ENCODE measurements around the gene UNC13D. TPM values are rescaled to one million over a fixed set of nuclear protein-coding genes. Genes with fewer than 3 reads are reported as not detected.

The UNC13D gene
- total and polyA plus RNA-seq, 9 of the 15 experiments (the other 6 are each of a cell fraction or from before 2014, with no cell fraction given): 0.86 to 244 (median 69.2) TPM

DNA sequence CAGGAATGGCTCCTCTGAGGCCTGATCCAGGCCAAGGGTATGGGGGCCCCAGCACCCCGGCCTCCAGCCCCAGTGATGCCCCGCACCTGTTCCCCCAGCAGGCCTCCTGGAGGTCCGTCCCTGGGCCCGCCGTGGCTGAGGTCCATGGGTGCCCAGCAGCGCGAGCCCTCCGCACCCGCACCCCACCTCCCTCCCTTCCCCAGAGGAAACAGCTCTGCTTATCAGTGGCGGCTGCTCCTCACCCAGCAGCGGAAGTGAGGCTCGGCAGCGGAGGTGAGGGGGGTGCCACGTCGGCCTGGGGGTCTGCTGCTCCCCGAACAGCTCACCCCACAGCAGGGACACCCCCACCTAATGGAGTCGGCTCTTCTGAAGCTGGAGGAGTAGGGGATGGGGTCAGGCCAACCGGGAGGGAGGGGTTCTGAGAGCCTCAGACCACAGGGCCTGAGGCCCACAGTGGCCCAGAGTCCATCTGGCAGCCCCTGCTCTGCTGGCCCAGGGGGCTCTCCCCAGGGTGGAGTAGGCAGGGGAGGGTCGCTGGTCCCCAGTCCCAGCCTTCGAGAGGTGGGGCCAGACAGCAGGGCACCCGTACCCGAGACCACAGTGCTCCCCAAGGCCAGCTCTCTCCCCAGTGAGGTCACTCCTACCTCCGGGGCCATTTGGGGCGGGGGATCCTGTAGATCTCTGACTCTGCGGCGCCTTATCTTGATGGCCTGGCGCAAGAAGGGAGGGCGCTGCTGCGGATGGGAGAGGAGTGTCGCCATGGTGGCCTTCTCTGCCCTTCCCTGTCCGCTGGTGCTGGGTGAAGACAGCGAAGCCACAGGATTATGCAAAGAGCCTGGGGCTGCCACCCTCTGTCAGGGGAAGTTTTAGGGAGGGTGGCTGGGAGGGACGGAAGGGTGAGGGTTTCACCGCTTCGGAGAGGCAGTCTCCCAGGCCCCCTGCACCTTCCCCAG lies at the start of gene UNC13D (continued):
- TF ChIP-seq NR2F6 (CRISPR knock-in tag; IDR thresholded peaks at IDR 0.05): no peak
- TF ChIP-seq NCOA6 (IDR thresholded peaks at IDR 0.05): no peak
- TF ChIP-seq EP400 (IDR thresholded peaks at IDR 0.05): peak; percentile 94
- TF ChIP-seq NBN (IDR thresholded peaks at IDR 0.05; ENCODE audit: low read depth): no peak
- TF ChIP-seq MEF2D (tag; conservative IDR thresholded peaks at IDR 0.05; ENCODE audit: low read depth): 0 out of 2 replicates have a peak, but pooled peaks have one; percentile 39
- peak; percentile 76 for TF ChIP-seq MTA3 (IDR thresholded peaks at IDR 0.05; ENCODE audit: borderline replicate concordance)
- TF ChIP-seq, protein P1, sequence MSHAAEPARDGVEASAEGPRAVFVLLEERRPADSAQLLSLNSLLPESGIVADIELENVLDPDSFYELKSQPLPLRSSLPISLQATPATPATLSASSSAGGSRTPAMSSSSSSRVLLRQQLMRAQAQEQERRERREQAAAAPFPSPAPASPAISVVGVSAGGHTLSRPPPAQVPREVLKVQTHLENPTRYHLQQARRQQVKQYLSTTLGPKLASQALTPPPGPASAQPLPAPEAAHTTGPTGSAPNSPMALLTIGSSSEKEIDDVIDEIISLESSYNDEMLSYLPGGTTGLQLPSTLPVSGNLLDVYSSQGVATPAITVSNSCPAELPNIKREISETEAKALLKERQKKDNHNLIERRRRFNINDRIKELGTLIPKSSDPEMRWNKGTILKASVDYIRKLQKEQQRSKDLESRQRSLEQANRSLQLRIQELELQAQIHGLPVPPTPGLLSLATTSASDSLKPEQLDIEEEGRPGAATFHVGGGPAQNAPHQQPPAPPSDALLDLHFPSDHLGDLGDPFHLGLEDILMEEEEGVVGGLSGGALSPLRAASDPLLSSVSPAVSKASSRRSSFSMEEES (CRISPR knock-in tag; IDR thresholded peaks at IDR 0.05): no peak
- no peak for TF ChIP-seq ZNF384 (IDR thresholded peaks at IDR 0.05; ENCODE audit: low read depth, low read length)
- TF ChIP-seq HBP1 (CRISPR knock-in tag; IDR thresholded peaks at IDR 0.05): peak; percentile 83; the same call in 1 of the 2 replicates
- TF ChIP-seq ETS1 (conservative IDR thresholded peaks at IDR 0.05; ENCODE audit: control insufficient read depth, low read depth, low read length): 0 out of 2 replicates have a peak, but pooled peaks have one; percentile 37
- no peak for TF ChIP-seq TRIM28 (IDR thresholded peaks at IDR 0.05)
- TF ChIP-seq EGR1 (conservative IDR thresholded peaks at IDR 0.05): peak; percentile 23; the same call in 1 of the 2 replicates
- no peak for TF ChIP-seq NFYB (IDR thresholded peaks at IDR 0.05; ENCODE audit: extremely low read depth, insufficient read length)
- TF ChIP-seq ZNF175 (CRISPR knock-in tag; IDR thresholded peaks at IDR 0.05; ENCODE audit: low read depth): 0 out of 2 replicates have a peak, but pooled peaks have one; percentile 49
- TF ChIP-seq, protein P2, sequence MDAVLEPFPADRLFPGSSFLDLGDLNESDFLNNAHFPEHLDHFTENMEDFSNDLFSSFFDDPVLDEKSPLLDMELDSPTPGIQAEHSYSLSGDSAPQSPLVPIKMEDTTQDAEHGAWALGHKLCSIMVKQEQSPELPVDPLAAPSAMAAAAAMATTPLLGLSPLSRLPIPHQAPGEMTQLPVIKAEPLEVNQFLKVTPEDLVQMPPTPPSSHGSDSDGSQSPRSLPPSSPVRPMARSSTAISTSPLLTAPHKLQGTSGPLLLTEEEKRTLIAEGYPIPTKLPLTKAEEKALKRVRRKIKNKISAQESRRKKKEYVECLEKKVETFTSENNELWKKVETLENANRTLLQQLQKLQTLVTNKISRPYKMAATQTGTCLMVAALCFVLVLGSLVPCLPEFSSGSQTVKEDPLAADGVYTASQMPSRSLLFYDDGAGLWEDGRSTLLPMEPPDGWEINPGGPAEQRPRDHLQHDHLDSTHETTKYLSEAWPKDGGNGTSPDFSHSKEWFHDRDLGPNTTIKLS (IDR thresholded peaks at IDR 0.05; ENCODE audit: borderline replicate concordance, low read depth): peak; percentile 96
- TF ChIP-seq ZNF347 (CRISPR knock-in tag; IDR thresholded peaks at IDR 0.05; ENCODE audit: low read depth): no peak
